ENCODE results near the gene BLACAT1. TPM values are rescaled to one million over a fixed set of nuclear protein-coding genes. Genes with fewer than 3 reads are reported as not detected.

Gene BLACAT1
- polyA plus RNA-seq, 3 donors, result not detected

- peaks cover 17 to 52% of the 10 kb centered on the region in 2 donors for H3K27me3 ChIP-seq (ENCODE audit: control insufficient read depth in 2 of 2, insufficient read depth in 2 of 2, low read length in 2 of 2)
- no peak overlapping the region for H3K4me3 ChIP-seq (replicated peaks in 1 of 3; ENCODE audit: low read depth in 2 of 3, low read length in 3 of 3)
- intact Hi-C loops (cut with micrococcal nuclease), result no loop called here
- H3K36me3 ChIP-seq (replicated peaks in 1 of 2; ENCODE audit: control insufficient read depth in 1 of 2, insufficient read depth in 2 of 2, low read length in 2 of 2), result no peaks in the 10 kb centered on the region
- Mint-ChIP-seq H3K36me3 (no peaks in the 10 kb centered on the region), H3K4me3 (no peak overlapping the region), H3K27me3 (ENCODE audit: low read depth in 3 of 3) (peaks cover 49 to 69% (median 53%) of the 10 kb centered on the region in 3 donors), H3K27ac (peak overlapping the region in 1 of 7 donors; percentile 72), H3K4me1 (no peaks in the 10 kb centered on the region), H3K9me3 (peaks cover 0 to 5% (median 0%) of the 10 kb centered on the region in 7 donors)
- 72% methylated on average over 4 of the region's 18 CpGs for WGBS (ENCODE audit: insufficient coverage)
- peaks cover 0 to under 1% of the 10 kb centered on the region in 2 donors for H3K9me3 ChIP-seq (replicated peaks in 1 of 2; ENCODE audit: control insufficient read depth in 1 of 2, insufficient read depth in 1 of 2, low read length in 2 of 2)
- H2AFZ ChIP-seq (ENCODE audit: insufficient read depth, low read depth, low read length, poor library complexity, severe bottlenecking), result no peak overlapping the region
- no peak for TF ChIP-seq CTCF (IDR thresholded peaks at IDR 0.05)
- H4K20me1 ChIP-seq (ENCODE audit: insufficient read depth, low read length), result no peaks in the 10 kb centered on the region
- H3K27ac ChIP-seq (ENCODE audit: low read depth in 1 of 2, low read length in 2 of 2), result no peak overlapping the region
- no peak overlapping the region for H3K9ac ChIP-seq (ENCODE audit: insufficient read depth, low read length, poor library complexity, severe bottlenecking)
- no peak for DNase-seq
- no peaks in the 10 kb centered on the region for H3K4me1 ChIP-seq (ENCODE audit: control insufficient read depth in 1 of 2, insufficient read depth in 2 of 2, low read length in 2 of 2)
- H3K79me2 ChIP-seq (ENCODE audit: insufficient read depth, low read length), result no peaks in the 10 kb centered on the region
- H3K4me2 ChIP-seq (replicated peaks; ENCODE audit: extremely low read depth, low read length, poor library complexity, severe bottlenecking), result no peak overlapping the region
These were observed 5.9 kb downstream of the BLACAT1 start for GRCh38 chr1:205449750-205450443.

DNA sequence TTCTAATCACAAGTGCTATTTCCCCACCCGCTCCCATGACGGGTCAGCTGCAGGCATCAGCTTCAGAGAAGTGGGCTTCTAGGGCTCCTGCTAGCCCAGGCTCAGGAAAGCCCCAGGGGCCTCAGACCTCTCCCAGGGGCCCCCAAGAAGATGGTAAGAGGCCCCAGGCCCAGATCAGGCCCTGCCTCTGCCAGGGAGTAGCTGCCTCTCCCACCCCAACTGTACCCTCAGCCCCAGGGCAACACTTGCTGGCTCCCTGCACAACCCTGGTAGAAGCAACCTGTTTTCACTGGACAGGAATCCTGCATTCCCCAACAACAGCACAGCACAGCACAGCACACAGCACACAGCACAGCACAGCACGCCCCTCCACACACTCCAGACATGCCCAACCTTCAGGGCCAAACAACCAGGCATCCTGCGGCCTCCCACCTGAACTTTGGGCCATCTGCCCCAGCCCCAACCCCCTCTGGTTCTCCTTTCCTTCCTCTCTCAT is 6.5 kb downstream of the BLACAT1 start:
- Histone ChIP-seq H3K27me3 (ENCODE audit: control insufficient read depth in 2 of 2, insufficient read depth in 2 of 2, low read length in 2 of 2) (peaks cover 12 to 52% of the 10 kb centered on the region in 2 donors), H4K20me1 (ENCODE audit: insufficient read depth, low read length) (no peaks in the 10 kb centered on the region), H2AFZ (ENCODE audit: insufficient read depth, low read depth, low read length, poor library complexity, severe bottlenecking) (no peak overlapping the region), H3K9ac (ENCODE audit: insufficient read depth, low read length, poor library complexity, severe bottlenecking) (no peak overlapping the region), H3K27ac (ENCODE audit: low read depth in 1 of 2, low read length in 2 of 2) (no peak overlapping the region), H3K36me3 (replicated peaks in 1 of 2; ENCODE audit: control insufficient read depth in 1 of 2, insufficient read depth in 2 of 2, low read length in 2 of 2) (no peaks in the 10 kb centered on the region), H3K79me2 (ENCODE audit: insufficient read depth, low read length) (no peaks in the 10 kb centered on the region), H3K4me1 (ENCODE audit: control insufficient read depth in 1 of 2, insufficient read depth in 2 of 2, low read length in 2 of 2) (no peaks in the 10 kb centered on the region), H3K4me2 (replicated peaks; ENCODE audit: extremely low read depth, low read length, poor library complexity, severe bottlenecking) (no peak overlapping the region), H3K4me3 (replicated peaks in 1 of 3; ENCODE audit: low read depth in 2 of 3, low read length in 3 of 3) (no peak overlapping the region), H3K9me3 (replicated peaks in 1 of 2; ENCODE audit: control insufficient read depth in 1 of 2, insufficient read depth in 1 of 2, low read length in 2 of 2) (no peaks in the 10 kb centered on the region)
- H3K4me3 Mint-ChIP-seq, result no peak overlapping the region
- H3K4me1 Mint-ChIP-seq, result no peaks in the 10 kb centered on the region
- peak overlapping the region in 1 of 7 donors; percentile 72 for H3K27ac Mint-ChIP-seq
- 90% methylated on average over 3 of the region's 4 CpGs for WGBS (ENCODE audit: insufficient coverage)
- intact Hi-C loops (cut with micrococcal nuclease), result no loop called here
- H3K27me3 Mint-ChIP-seq (ENCODE audit: low read depth in 3 of 3), result peaks cover 47 to 69% (median 52%) of the 10 kb centered on the region in 3 donors
- TF ChIP-seq CTCF (IDR thresholded peaks at IDR 0.05), result no peak
- H3K36me3 Mint-ChIP-seq, result no peaks in the 10 kb centered on the region
- DNase-seq, result no peak
- peaks cover 0 to 2% (median 0%) of the 10 kb centered on the region in 7 donors for H3K9me3 Mint-ChIP-seq

All from CD14-positive monocyte (primary cell).